ENCODE data around the gene PTK7. TPM values are rescaled to one million over a fixed set of nuclear protein-coding genes. Genes with fewer than 3 reads are reported as not detected.
"Not testable (repeated sequence)": the region's sequence is repeated elsewhere in the genome, so short reads cannot be mapped to it uniquely, and the experiment has no call there.

PTK7 gene
- total RNA-seq, 1 donor from 2014 or later, result 2.7 TPM

- no peak for DNase-seq (ENCODE audit: low spot score)
Measured at GRCh38 chr6:43078691-43079090, 2.6 kb downstream of the PTK7 start.

GRCh38 chr6:43081043-43081442 lies 4.9 kb downstream of the PTK7 start:
- no peak for DNase-seq (ENCODE audit: low spot score)
- intact Hi-C loops (cut with DNase I), result no loop called here

More at GRCh38 chr6:43078691-43079090, 2.6 kb downstream of the PTK7 start:
- intact Hi-C loops (cut with DNase I), result no loop called here

- DNase-seq (ENCODE audit: low spot score); intact Hi-C loops (cut with DNase I): not testable (repeated sequence)
Measured at GRCh38 chr6:43081922-43082321, 5.8 kb downstream of the PTK7 start.

GRCh38 chr6:43082806-43083655 lies 6.9 kb downstream of the PTK7 start:
- intact Hi-C loops (cut with DNase I), result no loop called here

GRCh38 chr6:43086022-43086658 lies 10.0 kb downstream of the PTK7 start:
- no peak for DNase-seq (ENCODE audit: low spot score)
- intact Hi-C loops (cut with DNase I), result no loop called here

More at GRCh38 chr6:43082806-43083655, 6.9 kb downstream of the PTK7 start:
- no peak for DNase-seq (ENCODE audit: low spot score)

- intact Hi-C loops (cut with DNase I), result no loop called here
- DNase-seq (ENCODE audit: low spot score), result no peak
Measured at GRCh38 chr6:43088654-43089056, 12.5 kb downstream of the PTK7 start.

- intact Hi-C loops (cut with DNase I), result no loop called here
- no peak for DNase-seq (ENCODE audit: low spot score)
Measured at GRCh38 chr6:43089467-43089866, 13.4 kb downstream of the PTK7 start.

- intact Hi-C loops (cut with DNase I), result no loop called here
- no peak for DNase-seq (ENCODE audit: low spot score)
Measured at GRCh38 chr6:43089874-43090558, 13.9 kb downstream of the PTK7 start.

GRCh38 chr6:43090559-43090956 lies 14.4 kb downstream of the PTK7 start:
- intact Hi-C loops (cut with DNase I), result no loop called here
- DNase-seq (ENCODE audit: low spot score), result no peak

- no peak for DNase-seq (ENCODE audit: low spot score)
- intact Hi-C loops (cut with DNase I), result no loop called here
Measured at GRCh38 chr6:43091020-43091419, 14.9 kb downstream of the PTK7 start.

- intact Hi-C loops (cut with DNase I), result no loop called here
Measured at GRCh38 chr6:43091436-43091991, 15.4 kb downstream of the PTK7 start.

GRCh38 chr6:43092635-43093034 lies 16.5 kb downstream of the PTK7 start:
- DNase-seq (ENCODE audit: low spot score), result no peak
- intact Hi-C loops (cut with DNase I), result no loop called here

More at GRCh38 chr6:43091436-43091991, 15.4 kb downstream of the PTK7 start:
- DNase-seq (ENCODE audit: low spot score), result no peak

- intact Hi-C loops (cut with DNase I), result no loop called here
- no peak for DNase-seq (ENCODE audit: low spot score)
Measured at GRCh38 chr6:43093436-43094289, 17.5 kb downstream of the PTK7 start.

- intact Hi-C loops (cut with DNase I), result no loop called here
- no peak for DNase-seq (ENCODE audit: low spot score)
Measured at GRCh38 chr6:43095939-43096338, 19.8 kb downstream of the PTK7 start.

GRCh38 chr6:43096451-43097097 lies 20.5 kb downstream of the PTK7 start:
- intact Hi-C loops (cut with DNase I), result no loop called here
- no peak for DNase-seq (ENCODE audit: low spot score)

GRCh38 chr6:43097098-43097489 lies 21.0 kb downstream of the PTK7 start:
- no peak for DNase-seq (ENCODE audit: low spot score)
- intact Hi-C loops (cut with DNase I), result no loop called here

GRCh38 chr6:43097502-43097901 lies 21.4 kb downstream of the PTK7 start:
- no peak for DNase-seq (ENCODE audit: low spot score)
- intact Hi-C loops (cut with DNase I), result no loop called here

- intact Hi-C loops (cut with DNase I), result no loop called here
- DNase-seq (ENCODE audit: low spot score), result no peak
Measured at GRCh38 chr6:43101497-43101896, 25.4 kb downstream of the PTK7 start.

All from cardiac septum (tissue), 1 donor.